Measurements from ENCODE around the gene TRNT1.

Gene TRNT1

GRCh38 chr3:3151513-3151912 is 24.8 kb downstream of the TRNT1 start:
- TF ChIP-seq TAF1 (IDR thresholded peaks at IDR 0.05; ENCODE audit: low read depth) = no peak
- TF ChIP-seq, protein P1, sequence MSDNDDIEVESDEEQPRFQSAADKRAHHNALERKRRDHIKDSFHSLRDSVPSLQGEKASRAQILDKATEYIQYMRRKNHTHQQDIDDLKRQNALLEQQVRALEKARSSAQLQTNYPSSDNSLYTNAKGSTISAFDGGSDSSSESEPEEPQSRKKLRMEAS (IDR thresholded peaks at IDR 0.05) = no peak
- TF ChIP-seq EGR1 (IDR thresholded peaks at IDR 0.05) = no peak
- no peak for TF ChIP-seq NFIC (IDR thresholded peaks at IDR 0.05)
- TF ChIP-seq FOXM1 (IDR thresholded peaks at IDR 0.05; ENCODE audit: borderline replicate concordance, low read depth) = no peak
- no peak for TF ChIP-seq ZBTB7A (IDR thresholded peaks at IDR 0.05; ENCODE audit: low read depth)
- no peak for TF ChIP-seq USF1 (IDR thresholded peaks at IDR 0.05)
- no peak for TF ChIP-seq REST (IDR thresholded peaks at IDR 0.05; ENCODE audit: low read depth)
- TF ChIP-seq TCF12 (IDR thresholded peaks at IDR 0.05; ENCODE audit: low read depth) = no peak
- no peak for TF ChIP-seq CREB1 (IDR thresholded peaks at IDR 0.05; ENCODE audit: low read depth)
- TF ChIP-seq EP300 (IDR thresholded peaks at IDR 0.05; ENCODE audit: borderline replicate concordance) = no peak
- TF ChIP-seq YY1 (IDR thresholded peaks at IDR 0.05; ENCODE audit: low read depth) = no peak
- TF ChIP-seq CEBPB (IDR thresholded peaks at IDR 0.05) = no peak
- TF ChIP-seq RAD21 (IDR thresholded peaks at IDR 0.05; ENCODE audit: low read depth) = no peak
- no peak for TF ChIP-seq TEAD4 (IDR thresholded peaks at IDR 0.05)

GRCh38 chr3:3154879-3155610 is 28.3 kb downstream of the TRNT1 start:
- TF ChIP-seq TEAD4 (IDR thresholded peaks at IDR 0.05) (no peak), CEBPB (IDR thresholded peaks at IDR 0.05) (no peak), CREB1 (IDR thresholded peaks at IDR 0.05; ENCODE audit: low read depth) (no peak), REST (IDR thresholded peaks at IDR 0.05; ENCODE audit: low read depth) (no peak), NFIC (IDR thresholded peaks at IDR 0.05) (no peak), ZBTB7A (IDR thresholded peaks at IDR 0.05; ENCODE audit: low read depth) (no peak), RAD21 (IDR thresholded peaks at IDR 0.05; ENCODE audit: low read depth) (no peak), EGR1 (IDR thresholded peaks at IDR 0.05) (no peak), TCF12 (IDR thresholded peaks at IDR 0.05; ENCODE audit: low read depth) (no peak), TAF1 (IDR thresholded peaks at IDR 0.05; ENCODE audit: low read depth) (no peak), YY1 (IDR thresholded peaks at IDR 0.05; ENCODE audit: low read depth) (no peak), FOXM1 (IDR thresholded peaks at IDR 0.05; ENCODE audit: borderline replicate concordance, low read depth) (no peak), EP300 (IDR thresholded peaks at IDR 0.05; ENCODE audit: borderline replicate concordance) (no peak), USF1 (IDR thresholded peaks at IDR 0.05) (no peak)
- TF ChIP-seq, protein P1 (IDR thresholded peaks at IDR 0.05) = no peak

- TF ChIP-seq CREB1 (IDR thresholded peaks at IDR 0.05; ENCODE audit: low read depth) (no peak), ZBTB7A (IDR thresholded peaks at IDR 0.05; ENCODE audit: low read depth) (no peak), REST (IDR thresholded peaks at IDR 0.05; ENCODE audit: low read depth) (no peak), NFIC (IDR thresholded peaks at IDR 0.05) (no peak), USF1 (IDR thresholded peaks at IDR 0.05) (no peak), FOXM1 (IDR thresholded peaks at IDR 0.05; ENCODE audit: borderline replicate concordance, low read depth) (no peak), CEBPB (IDR thresholded peaks at IDR 0.05) (no peak), RAD21 (IDR thresholded peaks at IDR 0.05; ENCODE audit: low read depth) (no peak), YY1 (IDR thresholded peaks at IDR 0.05; ENCODE audit: low read depth) (no peak), EP300 (IDR thresholded peaks at IDR 0.05; ENCODE audit: borderline replicate concordance) (no peak), TAF1 (IDR thresholded peaks at IDR 0.05; ENCODE audit: low read depth) (no peak), EGR1 (IDR thresholded peaks at IDR 0.05) (no peak), TCF12 (IDR thresholded peaks at IDR 0.05; ENCODE audit: low read depth) (no peak), TEAD4 (IDR thresholded peaks at IDR 0.05) (no peak)
- TF ChIP-seq, protein P1 (IDR thresholded peaks at IDR 0.05) = no peak
These were observed 30.7 kb downstream of the TRNT1 start for GRCh38 chr3:3157484-3157883.

All from Ishikawa (cell line).